SK-N-MC (cell line): Measurements from ENCODE around the gene MAP1S.

Source experiments
- DNase-seq: peaks from one replicate; pipeline ENCODE4 v3.0.0-alpha.2; 2011; ENCODE audit warnings: low read depth, low spot score
- H3K27ac ChIP-seq: fragments of 200-600 bp; sonication (generic); 2 replicates; pipeline ENCODE4 v1.5.1; 2016; ENCODE audit warnings: mixed run types
- H3K36me3 ChIP-seq: fragments of 200-600 bp; sonication (generic); 2 replicates; pipeline ENCODE4 v1.6.1; 2017; ENCODE audit warnings: antibody characterized with exemption, low read length, mixed read lengths; ENCODE audit not compliant: insufficient read depth
- H3K4me3 ChIP-seq: fragments of 200-600 bp; sonication (generic); 2 replicates; pipeline ENCODE4 v1.5.1; 2016
- H3K9ac ChIP-seq: fragments of 200-600 bp; sonication (generic); 2 replicates; pipeline ENCODE4 v1.8.0; 2017; ENCODE audit warnings: mixed run types, mixed read lengths; ENCODE audit not compliant: insufficient read length
- H3K9me3 ChIP-seq: fragments of 200-600 bp; sonication (generic); 2 replicates; pipeline ENCODE4 v1.6.1; 2017; ENCODE audit warnings: low read depth, mild to moderate bottlenecking, antibody characterized with exemption, low read length, moderate library complexity, mixed read lengths
- EZH2 ChIP-seq: fragments of 200-600 bp; sonication (generic); IDR thresholded peaks from one replicate; pipeline ENCODE4 v1.6.1; 2017; ENCODE audit warnings: antibody characterized with exemption
- FOXP2 ChIP-seq: optimal IDR thresholded peaks from 2 replicates; pipeline ENCODE3; 2011; ENCODE audit warnings: mild to moderate bottlenecking, moderate library complexity; ENCODE audit not compliant: insufficient read depth; ENCODE audit errors: extremely low read length, control extremely low read depth
- POLR2AphosphoS5 ChIP-seq: IDR thresholded peaks from 2 replicates; pipeline ENCODE4 v1.6.1; 2012; ENCODE audit warnings: mild to moderate bottlenecking, low read depth, low read length, borderline replicate concordance

The MAP1S gene

GRCh38 chr19:17725422-17726078 lies 6.3 kb downstream of the MAP1S start:
- Histone ChIP-seq H3K27ac (no peak overlapping the region), H3K9me3 (no peaks in the 10 kb centered on the region), H3K4me3 (no peak overlapping the region), H3K9ac (no peak overlapping the region), H3K36me3 (peaks cover 40% of the 10 kb centered on the region)
- DNase-seq, result no peak
- TF ChIP-seq EZH2 (no peak), FOXP2 (no peak), POLR2AphosphoS5 (no peak)

- DNase-seq, result no peak
- Histone ChIP-seq H3K27ac (no peak overlapping the region), H3K36me3 (peaks cover 47% of the 10 kb centered on the region), H3K9ac (no peak overlapping the region), H3K9me3 (no peaks in the 10 kb centered on the region), H3K4me3 (no peak overlapping the region)
- no peak for TF ChIP-seq EZH2
- no peak for TF ChIP-seq POLR2AphosphoS5
These were observed 7.0 kb downstream of the MAP1S start for GRCh38 chr19:17726136-17726741.

GRCh38 chr19:17726964-17727773 lies 7.9 kb downstream of the MAP1S start:
- Histone ChIP-seq H3K36me3 (peaks cover 46% of the 10 kb centered on the region), H3K27ac (no peak overlapping the region)
- DNase-seq, result no peak

GRCh38 chr19:17727843-17728242 lies 8.6 kb downstream of the MAP1S start:
- Histone ChIP-seq H3K36me3 (peaks cover 46% of the 10 kb centered on the region), H3K4me3 (no peak overlapping the region), H3K9me3 (no peaks in the 10 kb centered on the region), H3K9ac (no peak overlapping the region), H3K27ac (no peak overlapping the region)
- TF ChIP-seq EZH2, result no peak
- TF ChIP-seq POLR2AphosphoS5, result no peak
- TF ChIP-seq FOXP2, result no peak
- no peak for DNase-seq

More at GRCh38 chr19:17726964-17727773, 7.9 kb downstream of the MAP1S start:
- no peak overlapping the region for H3K9ac ChIP-seq
- TF ChIP-seq POLR2AphosphoS5, result no peak
- TF ChIP-seq EZH2, result no peak
- no peak for TF ChIP-seq FOXP2
- H3K4me3 ChIP-seq, result no peak overlapping the region
- no peaks in the 10 kb centered on the region for H3K9me3 ChIP-seq

- no peak for DNase-seq
- no peak overlapping the region for H3K4me3 ChIP-seq
- H3K9me3 ChIP-seq, result no peaks in the 10 kb centered on the region
- peaks cover 34% of the 10 kb centered on the region for H3K36me3 ChIP-seq
- TF ChIP-seq FOXP2, result no peak
- no peak for TF ChIP-seq EZH2
- TF ChIP-seq POLR2AphosphoS5, result no peak
- H3K9ac ChIP-seq, result no peak overlapping the region
- H3K27ac ChIP-seq, result no peak overlapping the region
These were observed 13.8 kb downstream of the MAP1S start for GRCh38 chr19:17733127-17733526.

- TF ChIP-seq FOXP2 (no peak), POLR2AphosphoS5 (no peak), EZH2 (no peak)
- no peaks in the 10 kb centered on the region for H3K9me3 ChIP-seq
- no peak overlapping the region for H3K9ac ChIP-seq
- no peak for DNase-seq
- no peak overlapping the region for H3K4me3 ChIP-seq
- H3K27ac ChIP-seq, result no peak overlapping the region
- H3K36me3 ChIP-seq, result peaks cover 28% of the 10 kb centered on the region
These were observed 14.9 kb downstream of the MAP1S start for GRCh38 chr19:17734146-17734545.

GRCh38 chr19:17735410-17735809 lies 16.1 kb downstream of the MAP1S start:
- no peak for TF ChIP-seq POLR2AphosphoS5
- no peak for TF ChIP-seq EZH2
- TF ChIP-seq FOXP2, result no peak

GRCh38 chr19:17737690-17738153 lies 18.4 kb downstream of the MAP1S start:
- peaks cover 4% of the 10 kb centered on the region; the same call in 1 of the 2 replicates for H3K36me3 ChIP-seq
- no peak overlapping the region for H3K9ac ChIP-seq
- no peaks in the 10 kb centered on the region for H3K9me3 ChIP-seq
- H3K27ac ChIP-seq, result no peak overlapping the region
- no peak for DNase-seq
- TF ChIP-seq EZH2, result no peak
- TF ChIP-seq POLR2AphosphoS5, result no peak
- TF ChIP-seq FOXP2, result no peak
- H3K4me3 ChIP-seq, result no peak overlapping the region

More at GRCh38 chr19:17735410-17735809, 16.1 kb downstream of the MAP1S start:
- H3K9ac ChIP-seq, result no peak overlapping the region
- H3K4me3 ChIP-seq, result no peak overlapping the region
- no peak overlapping the region for H3K27ac ChIP-seq
- no peak for DNase-seq
- H3K9me3 ChIP-seq, result no peaks in the 10 kb centered on the region
- H3K36me3 ChIP-seq, result peaks cover 15% of the 10 kb centered on the region
